ENCODE results near the gene RCC2. TPM values are rescaled to one million over a fixed set of nuclear protein-coding genes. Genes with fewer than 3 reads are reported as not detected.

Gene RCC2
- total RNA-seq, 1 experiment from 2014 or later, result 473 TPM

DNA sequence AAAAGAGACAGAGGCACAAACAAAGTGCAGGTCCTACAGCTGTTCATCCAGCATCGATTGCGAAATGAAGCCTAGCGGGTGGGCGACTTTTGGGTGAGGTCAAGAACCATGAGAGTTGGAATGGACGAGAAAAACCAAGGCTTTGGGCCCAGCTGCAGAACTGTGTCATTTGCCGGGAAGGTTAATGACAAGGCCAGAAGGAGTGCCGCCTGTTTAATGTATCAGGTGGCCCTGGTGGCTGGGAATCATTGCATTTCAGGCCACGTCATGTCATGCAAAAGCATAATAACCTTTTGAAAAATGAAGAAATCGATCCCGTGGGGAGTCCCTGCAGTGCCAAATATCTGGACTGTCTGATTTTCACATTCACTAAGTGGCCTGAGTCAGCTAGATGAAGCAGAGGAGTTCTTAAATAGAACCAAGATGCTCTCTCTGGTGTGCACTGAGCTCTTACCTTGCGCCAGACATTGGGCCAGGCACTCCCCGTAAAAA, 8.1 kb upstream of the RCC2 start:
- no peak overlapping the region for H3K4me3 Mint-ChIP-seq
- no peak overlapping the region for H2BK120ac ChIP-seq (ENCODE audit: low read depth, low read length, poor library complexity, severe bottlenecking)
- TF ChIP-seq, protein P1, sequence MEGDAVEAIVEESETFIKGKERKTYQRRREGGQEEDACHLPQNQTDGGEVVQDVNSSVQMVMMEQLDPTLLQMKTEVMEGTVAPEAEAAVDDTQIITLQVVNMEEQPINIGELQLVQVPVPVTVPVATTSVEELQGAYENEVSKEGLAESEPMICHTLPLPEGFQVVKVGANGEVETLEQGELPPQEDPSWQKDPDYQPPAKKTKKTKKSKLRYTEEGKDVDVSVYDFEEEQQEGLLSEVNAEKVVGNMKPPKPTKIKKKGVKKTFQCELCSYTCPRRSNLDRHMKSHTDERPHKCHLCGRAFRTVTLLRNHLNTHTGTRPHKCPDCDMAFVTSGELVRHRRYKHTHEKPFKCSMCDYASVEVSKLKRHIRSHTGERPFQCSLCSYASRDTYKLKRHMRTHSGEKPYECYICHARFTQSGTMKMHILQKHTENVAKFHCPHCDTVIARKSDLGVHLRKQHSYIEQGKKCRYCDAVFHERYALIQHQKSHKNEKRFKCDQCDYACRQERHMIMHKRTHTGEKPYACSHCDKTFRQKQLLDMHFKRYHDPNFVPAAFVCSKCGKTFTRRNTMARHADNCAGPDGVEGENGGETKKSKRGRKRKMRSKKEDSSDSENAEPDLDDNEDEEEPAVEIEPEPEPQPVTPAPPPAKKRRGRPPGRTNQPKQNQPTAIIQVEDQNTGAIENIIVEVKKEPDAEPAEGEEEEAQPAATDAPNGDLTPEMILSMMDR (conservative IDR thresholded peaks at IDR 0.05), result no peak
- H3K27me3 Mint-ChIP-seq (ENCODE audit: low read depth), result peaks cover 9% of the 10 kb centered on the region
- no peak for DNase-seq
- H4K91ac ChIP-seq (ENCODE audit: insufficient read length, low read depth, low read length), result no peak overlapping the region
- no peaks in the 10 kb centered on the region for H3K9me3 Mint-ChIP-seq
- no peak overlapping the region for H2BK5ac ChIP-seq (ENCODE audit: insufficient read length, low read length)
- H2AK5ac ChIP-seq (ENCODE audit: insufficient read length, low read length), result no peak overlapping the region
- peaks cover 9 to 14% of the 10 kb centered on the region in 2 experiments for H3K4me1 Mint-ChIP-seq
- no peak overlapping the region for H3K23ac ChIP-seq (ENCODE audit: insufficient read length, low read depth, low read length)
- H3K23me2 ChIP-seq (ENCODE audit: insufficient read length, low read depth, low read length, poor library complexity, severe bottlenecking), result no peaks in the 10 kb centered on the region
- H3K4me2 ChIP-seq (ENCODE audit: insufficient read depth, insufficient read length, low read length), result no peak overlapping the region
- H3K14ac ChIP-seq (ENCODE audit: insufficient read depth, low read length), result no peak overlapping the region
- no peak overlapping the region for H4K5ac ChIP-seq (ENCODE audit: insufficient read length, low read depth, low read length)
- no peaks in the 10 kb centered on the region for H3K27me3 ChIP-seq (ENCODE audit: insufficient read depth, low read length)
- no CpG with 5 or more reads among the region's 12 CpGs for WGBS (ENCODE audit: extremely low coverage, insufficient read length, low lambda C conversion rate)
- no peaks in the 10 kb centered on the region for H3K36me3 Mint-ChIP-seq (ENCODE audit: insufficient read depth in 1 of 3, low read depth in 3 of 3)
- no peak overlapping the region for H3K27ac ChIP-seq (ENCODE audit: insufficient read length, low read depth, low read length)
- no peak overlapping the region for H3T11ph ChIP-seq (ENCODE audit: low read length)
- no peak overlapping the region for H2BK20ac ChIP-seq (ENCODE audit: low read depth, low read length, poor library complexity, severe bottlenecking)
- no peaks in the 10 kb centered on the region for H4K20me1 ChIP-seq (ENCODE audit: control insufficient read depth, insufficient read depth, insufficient read length)
- H3K4me1 ChIP-seq (ENCODE audit: insufficient read depth, low read length), result no peaks in the 10 kb centered on the region
- no peak overlapping the region for H2AFZ ChIP-seq (ENCODE audit: low read length)
- H3K56ac ChIP-seq (ENCODE audit: insufficient read length, low read depth, low read length), result no peak overlapping the region
- H3K27ac Mint-ChIP-seq, result no peak overlapping the region
- no peaks in the 10 kb centered on the region for H3K9me3 ChIP-seq (ENCODE audit: control insufficient read depth, low read depth, low read length)
- no peaks in the 10 kb centered on the region for H3K79me1 ChIP-seq (ENCODE audit: insufficient read depth, low read depth, low read length, poor library complexity, severe bottlenecking)
- H3K18ac ChIP-seq (ENCODE audit: insufficient read length, low read depth, low read length), result no peak overlapping the region
- H3K4ac ChIP-seq (ENCODE audit: low read depth, low read length), result no peak overlapping the region
- H2BK15ac ChIP-seq (ENCODE audit: low read depth, low read length), result no peak overlapping the region
- H4K8ac ChIP-seq (replicated peaks; ENCODE audit: insufficient read length, low read depth, low read length), result no peak overlapping the region
- no peaks in the 10 kb centered on the region for H3K79me2 ChIP-seq (ENCODE audit: insufficient read depth, low read length)
- no peak overlapping the region for H3K9ac ChIP-seq (ENCODE audit: extremely low read depth, insufficient read length, low read length)
- H2BK12ac ChIP-seq (ENCODE audit: insufficient read length, low read depth, low read length), result no peak overlapping the region
